ENCODE data around the gene RAB3C.

The RAB3C gene

DNA sequence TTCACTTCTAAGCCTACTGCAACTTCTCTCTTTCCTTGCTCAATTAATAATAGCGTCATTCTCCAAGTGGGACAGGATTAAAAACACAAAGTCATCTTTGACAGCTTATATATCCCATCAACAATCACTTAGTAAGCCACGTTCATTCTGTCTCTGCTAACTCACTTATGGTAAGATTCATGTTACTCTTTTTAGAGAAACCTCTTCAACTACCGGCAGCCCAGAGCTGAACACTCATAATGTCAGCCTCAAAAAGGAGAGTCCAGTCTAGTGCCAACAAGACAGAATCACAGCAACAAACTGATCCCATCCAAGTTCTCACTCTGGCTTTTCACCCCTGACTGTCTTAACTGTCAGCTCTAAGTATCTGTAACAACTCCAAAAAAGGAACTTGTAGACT lies 196.0 kb downstream of the RAB3C start:
- no peak for DNase-seq

- DNase-seq: no peak
These were observed 203.2 kb downstream of the RAB3C start for GRCh38 chr5:58786035-58786434.

GRCh38 chr5:58786711-58787303 lies 203.9 kb downstream of the RAB3C start:
- DNase-seq: no peak

DNA sequence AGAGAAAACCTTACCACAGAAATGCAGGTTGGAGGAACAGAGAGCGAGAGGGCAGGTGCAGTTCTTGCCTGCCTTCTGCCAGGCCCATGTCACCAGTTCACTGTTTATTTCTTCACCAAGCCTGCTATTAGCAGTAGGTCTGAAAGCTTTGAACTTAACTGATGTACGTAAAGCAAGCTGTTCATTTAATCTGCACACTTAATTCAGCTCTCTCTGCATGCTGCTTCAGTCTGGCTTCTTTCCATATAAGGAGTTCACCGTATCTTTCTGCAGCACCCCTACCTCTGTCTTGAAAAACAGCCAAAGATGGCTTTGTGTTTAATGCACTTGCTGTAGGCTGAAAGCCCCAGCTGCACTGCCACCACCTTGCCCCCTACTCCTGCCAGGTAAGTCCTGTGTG lies 205.1 kb downstream of the RAB3C start:
- DNase-seq: no peak

GRCh38 chr5:58793888-58794657 lies 211.2 kb downstream of the RAB3C start:
- DNase-seq: no peak

DNA sequence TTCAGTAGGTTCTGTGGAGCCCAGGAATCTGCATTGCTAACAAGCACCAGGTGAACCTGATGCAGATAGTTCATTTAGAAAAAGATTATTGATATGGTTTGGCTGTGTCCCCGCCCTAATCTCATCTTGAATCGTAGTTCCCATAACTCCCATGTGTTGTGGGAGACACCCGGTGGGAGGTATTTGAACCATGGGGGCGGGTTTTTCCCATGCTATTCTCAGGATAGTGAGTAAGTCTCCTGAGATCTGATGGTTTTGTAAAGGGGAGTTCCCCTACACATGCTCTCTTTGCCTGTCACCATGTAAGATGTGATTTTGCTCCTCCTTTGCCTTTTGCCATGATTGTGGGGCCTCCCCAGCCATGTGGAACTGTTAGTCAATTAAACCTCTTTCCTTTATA lies 212.0 kb downstream of the RAB3C start:
- DNase-seq: no peak

GRCh38 chr5:58795327-58795726 lies 212.5 kb downstream of the RAB3C start:
- no peak for DNase-seq

GRCh38 chr5:58797021-58797420 lies 214.1 kb downstream of the RAB3C start:
- DNase-seq: no peak

DNA sequence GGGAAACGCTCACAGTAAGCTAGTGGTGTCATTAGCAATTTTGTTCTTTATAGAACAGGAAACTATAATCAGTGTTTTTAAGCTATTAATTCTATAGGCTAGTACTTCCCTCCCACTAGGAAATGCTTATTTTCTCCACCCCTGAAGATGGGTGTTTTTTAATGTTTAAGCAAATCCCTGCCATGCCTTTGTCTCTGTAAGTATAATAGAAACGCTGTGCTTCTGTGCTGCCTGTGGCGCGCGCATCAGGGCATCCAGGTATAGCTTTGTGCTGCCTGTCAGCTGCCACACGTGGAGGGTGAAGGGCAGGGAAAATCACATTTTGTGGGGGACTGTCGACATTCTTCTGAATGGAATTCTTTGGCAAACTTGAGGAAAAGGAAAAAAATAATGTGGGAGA lies 217.5 kb downstream of the RAB3C start:
- DNase-seq: no peak

DNA sequence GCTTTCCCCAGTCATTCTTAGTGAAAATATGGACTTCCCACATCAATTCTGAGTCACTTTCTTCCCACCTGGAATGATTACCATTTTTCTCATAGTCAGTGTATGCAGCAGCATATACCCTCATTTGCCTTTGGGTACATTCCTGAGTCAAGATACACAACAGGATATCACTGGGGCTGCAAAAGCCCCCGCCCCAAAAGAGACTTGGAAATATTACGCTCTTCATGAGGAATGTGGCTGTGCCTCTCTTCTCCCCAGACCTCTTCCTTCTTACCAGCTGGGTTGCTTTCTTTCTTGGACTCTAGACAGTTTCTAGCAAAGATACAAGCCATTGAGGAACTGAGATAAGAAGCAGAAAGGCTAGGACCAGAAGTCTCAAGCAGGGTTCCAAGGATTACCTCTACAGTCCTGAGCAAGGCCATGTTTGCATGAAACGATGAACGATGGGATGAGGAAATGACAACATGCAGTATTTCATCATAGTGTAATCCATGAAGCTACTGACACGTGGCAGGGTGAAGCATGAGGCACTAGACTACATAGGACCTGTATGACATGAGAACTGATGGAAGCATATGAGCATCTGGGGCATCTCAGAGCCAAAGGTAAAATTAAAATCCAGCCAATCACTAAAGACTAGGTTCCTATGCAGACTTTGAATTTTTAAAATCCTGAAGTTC lies 218.1 kb downstream of the RAB3C start:
- DNase-seq: no peak

GRCh38 chr5:58803056-58803455 lies 220.2 kb downstream of the RAB3C start:
- no peak for DNase-seq

DNA sequence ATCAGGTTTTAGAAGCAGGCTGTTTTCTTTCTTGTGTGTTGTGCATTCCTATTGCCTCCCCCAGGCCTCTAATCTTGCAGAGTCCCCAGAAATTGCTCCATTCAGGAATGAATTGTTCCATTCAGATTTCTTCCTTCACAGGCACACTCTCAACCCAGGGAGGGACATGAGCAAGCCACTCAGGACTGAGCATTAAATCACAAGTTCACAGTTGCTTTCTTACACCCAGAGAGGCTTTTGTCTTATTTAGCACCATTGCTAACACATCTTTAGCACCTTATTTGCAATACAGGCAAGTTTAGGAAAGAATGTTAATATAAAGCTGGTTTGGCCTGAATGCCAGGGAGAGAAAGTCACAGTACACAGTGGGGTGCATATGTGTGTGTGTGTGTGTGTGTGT lies 221.4 kb downstream of the RAB3C start:
- DNase-seq: no peak

- no peak for DNase-seq
These were observed 227.2 kb downstream of the RAB3C start for GRCh38 chr5:58810086-58810485.

- DNase-seq: no peak
These were observed 231.0 kb downstream of the RAB3C start for GRCh38 chr5:58813855-58814254.

GRCh38 chr5:58816181-58816731 lies 233.4 kb downstream of the RAB3C start:
- no peak for DNase-seq

DNA sequence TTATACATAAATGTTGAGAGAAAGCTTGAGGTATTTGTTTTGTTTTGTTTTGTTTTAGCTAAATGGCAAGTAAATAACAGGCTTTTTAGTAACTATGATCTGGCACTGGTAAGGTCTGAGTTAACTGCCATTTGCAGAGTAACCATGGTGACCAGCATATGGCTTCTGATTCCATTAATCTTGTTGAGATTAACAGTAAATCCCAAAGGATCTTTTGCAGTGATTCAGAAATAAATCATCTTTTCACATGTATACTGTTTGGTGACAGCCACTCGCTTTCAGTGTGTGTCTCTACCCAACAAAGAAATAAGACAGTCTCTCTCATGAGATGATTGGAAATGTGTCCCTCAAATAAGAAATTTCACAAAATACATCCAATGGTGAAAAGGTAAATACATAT lies 235.6 kb downstream of the RAB3C start:
- DNase-seq: no peak

- no peak for DNase-seq
These were observed 242.6 kb downstream of the RAB3C start for GRCh38 chr5:58825441-58825840.

GRCh38 chr5:58825899-58826298 lies 243.0 kb downstream of the RAB3C start:
- DNase-seq: no peak

DNA sequence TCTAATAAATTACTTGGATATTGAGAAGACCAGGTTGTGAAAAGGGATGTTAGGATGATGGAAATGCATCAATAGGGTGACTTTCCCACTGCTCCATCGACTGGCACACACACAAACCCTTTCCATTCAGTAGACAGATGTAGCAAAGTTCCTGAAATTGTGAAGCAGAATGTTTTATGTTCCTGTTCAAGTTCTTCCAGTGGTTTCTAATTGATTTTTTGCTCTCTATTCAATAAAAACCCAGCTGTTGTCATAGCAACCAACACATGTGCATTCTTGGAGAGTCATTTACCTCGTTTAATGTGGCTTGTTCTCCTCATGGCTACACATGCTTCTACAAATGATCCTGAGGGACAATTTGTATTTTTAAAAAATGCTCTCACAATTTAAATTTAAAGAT lies 244.6 kb downstream of the RAB3C start:
- no peak for DNase-seq

- DNase-seq: no peak
These were observed 245.4 kb downstream of the RAB3C start for GRCh38 chr5:58828258-58828657.

- DNase-seq: no peak
These were observed 251.7 kb downstream of the RAB3C start for GRCh38 chr5:58834242-58835225.

DNA sequence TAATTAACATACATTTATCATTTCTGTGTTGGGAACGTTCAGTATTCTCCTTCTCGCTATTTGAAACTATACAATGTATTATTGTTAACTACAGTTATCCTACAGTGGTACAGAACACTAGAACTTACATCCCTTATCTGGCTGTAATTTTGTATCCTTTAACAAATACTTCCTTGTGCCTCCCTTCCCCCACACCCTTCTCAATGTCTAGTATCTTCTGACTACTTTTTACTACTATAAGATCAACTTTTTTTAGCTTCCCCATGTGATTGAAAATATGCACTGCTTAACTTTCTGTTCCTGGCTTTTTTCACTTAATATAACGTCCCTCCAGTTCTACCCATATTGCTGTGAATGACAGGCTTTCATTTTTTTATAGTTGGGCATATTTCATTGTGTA lies 253.5 kb downstream of the RAB3C start:
- DNase-seq: no peak

DNA sequence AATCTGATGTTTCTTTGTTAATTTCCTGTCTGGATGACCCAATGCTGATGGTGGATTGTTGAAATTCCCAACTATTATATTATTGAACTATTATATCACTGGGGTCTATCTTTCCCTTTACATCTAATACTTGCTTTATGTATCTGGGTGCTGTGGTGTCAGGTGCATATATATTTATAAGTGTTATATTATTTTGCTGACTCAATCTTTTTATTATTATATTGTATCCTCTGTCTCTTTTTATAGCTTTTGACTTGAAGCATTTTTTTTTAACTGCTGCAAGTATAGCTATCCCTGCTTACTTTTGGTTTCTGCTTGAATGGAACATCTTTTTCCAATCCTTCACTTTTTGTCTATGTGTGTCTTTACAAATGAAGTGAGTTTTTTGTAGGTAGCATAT lies 255.9 kb downstream of the RAB3C start:
- DNase-seq: no peak

Data from CD4-positive, alpha-beta T cell treated with Interleukin-4 for 4 hours (primary cell).